ENCODE measurements around the gene OTUD5. TPM values are rescaled to one million over a fixed set of nuclear protein-coding genes. Genes with fewer than 3 reads are reported as not detected.
A peak's percentile ranks its signal among the peaks of the same experiment; 100 is the strongest.

Gene OTUD5
- total and polyA plus RNA-seq, 10 donors, result 29.6 to 65.8 (median 55.1) TPM

DNA sequence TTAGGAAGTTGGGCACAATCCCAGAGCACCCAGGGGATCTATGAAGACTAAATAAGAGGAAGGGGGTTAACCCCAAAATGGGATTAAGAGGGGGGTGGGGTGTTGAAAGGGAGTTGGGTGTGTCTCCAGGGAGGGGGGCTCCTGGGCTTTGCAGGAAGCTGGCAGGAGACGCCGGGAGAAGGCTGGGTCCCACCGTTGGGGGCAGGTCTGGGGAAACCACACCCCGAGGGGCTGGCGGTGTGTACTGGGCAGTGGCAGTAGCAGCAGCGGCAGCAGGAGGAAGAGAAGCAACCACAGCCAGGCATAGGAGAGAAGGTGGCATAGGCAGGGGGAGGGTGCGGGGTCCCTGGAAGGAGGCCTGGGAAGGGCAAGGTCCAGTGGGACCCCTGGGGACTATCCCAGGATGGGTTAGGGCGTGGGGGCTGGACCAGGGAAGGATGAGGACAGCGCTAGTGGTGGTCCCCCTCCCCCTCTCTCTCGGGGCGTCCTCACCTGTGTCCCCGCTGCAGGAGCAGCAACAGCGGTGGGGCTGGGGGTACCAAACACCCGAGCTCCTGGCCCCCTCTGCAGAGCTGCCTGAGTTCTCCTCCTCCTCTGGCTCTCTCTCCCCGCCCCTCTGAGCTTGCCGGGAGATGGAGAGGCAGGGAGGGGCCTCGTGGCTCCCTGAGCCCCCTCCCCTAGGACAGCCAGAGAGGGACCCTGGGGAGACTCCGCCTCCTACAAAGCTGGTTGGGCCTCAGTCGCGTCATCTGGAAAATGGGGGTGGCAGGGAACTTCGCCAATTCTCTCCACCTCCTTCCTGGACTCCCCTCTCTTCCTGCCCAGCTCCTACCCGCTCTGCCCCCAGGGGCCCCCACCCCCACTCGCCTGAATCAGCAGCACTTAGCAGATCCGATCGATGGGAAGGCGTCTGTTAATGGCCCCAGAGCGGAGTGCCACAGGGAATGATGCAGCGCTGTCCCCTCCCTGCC, 14.1 kb upstream of the OTUD5 start, which contains the start of gene KCND1:
Gene KCND1, minus strand, starts transcription at position 596 of the 971 bp plus-strand sequence. CDS start 1,573 bp downstream, outside the sequence.
- H3K4me1 ChIP-seq, result peaks cover 0 to 17% (median 11%) of the 10 kb centered on the region in 6 donors
- 1 to 30% (median 4%) methylated on average over 15 to 28 of the region's 28 CpGs for WGBS, 5 donors
- intact Hi-C loops (cut with DNase I; ENCODE audit: low total_unique reads), result no loop called here

DNA sequence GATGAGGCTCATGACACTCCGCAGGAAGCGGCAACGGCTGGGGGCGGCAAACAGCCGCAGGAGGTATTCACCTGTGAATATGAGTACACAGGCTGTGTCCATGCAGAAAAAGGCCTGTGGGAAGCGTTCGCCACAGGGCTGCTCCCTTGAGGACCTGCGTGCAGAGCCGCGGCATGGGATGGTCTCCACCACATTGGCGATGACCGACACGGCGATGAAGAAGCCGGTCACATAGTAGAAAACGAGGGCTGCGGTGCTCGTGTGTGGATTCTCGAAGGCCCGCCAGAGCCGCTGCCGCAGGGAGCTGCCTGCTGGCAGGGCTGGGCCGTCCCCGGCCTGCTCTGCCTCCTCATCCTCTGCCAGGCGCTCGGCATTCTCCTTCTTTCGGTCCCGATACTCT, 12.1 kb upstream of the OTUD5 start:
- no peaks in the 10 kb centered on the region for H3K9me3 ChIP-seq
- H3K4me1 ChIP-seq, result peaks cover 0 to 17% (median 11%) of the 10 kb centered on the region in 6 donors
- intact Hi-C loops (cut with DNase I; ENCODE audit: low total_unique reads), result no loop called here
- peaks cover 0 to 18% (median 2%) of the 10 kb centered on the region in 6 donors for H3K36me3 ChIP-seq
- no peak overlapping the region for H3K27ac ChIP-seq
- no peak overlapping the region for H3K4me3 ChIP-seq
- 88 to 95% (median 93%) methylated on average over 28 of the region's 28 CpGs for WGBS, 5 donors
- DNase-seq, result no peak
- no peak for TF ChIP-seq POLR2AphosphoS5 (IDR thresholded peaks at IDR 0.05)
- no peak for TF ChIP-seq POLR2A (IDR thresholded peaks at IDR 0.05)
- no peak for TF ChIP-seq CTCF (IDR thresholded peaks at IDR 0.05 in 8 of 11, conservative IDR thresholded peaks at IDR 0.05 in 3 of 11)
- peaks cover 0 to 13% (median 0%) of the 10 kb centered on the region in 7 donors for H3K27me3 ChIP-seq (replicated peaks in 1 of 7)

More for the DNA sequence above, 14.1 kb upstream of the OTUD5 start, which contains the start of gene KCND1:
- Histone ChIP-seq H3K4me3 (peak within 1 kb of the TSS in 6 of 8 donors; percentile 13 to 64 (median 22)), H3K27me3 (replicated peaks in 1 of 7) (peaks cover 0 to 13% (median 0%) of the 10 kb centered on the region in 7 donors), H3K9me3 (no peaks in the 10 kb centered on the region), H3K27ac (peak within 1 kb of the TSS in 5 of 8 donors; percentile 37 to 66 (median 48)), H3K36me3 (peaks cover 0 to 32% (median 17%) of the 10 kb centered on the region in 6 donors)
- peak; percentile 18 to 57 (median 40) for TF ChIP-seq POLR2AphosphoS5 (IDR thresholded peaks at IDR 0.05)
- no peak for TF ChIP-seq CTCF (IDR thresholded peaks at IDR 0.05 in 8 of 11, conservative IDR thresholded peaks at IDR 0.05 in 3 of 11)
- TF ChIP-seq POLR2A (IDR thresholded peaks at IDR 0.05), result no peak
- no peak for DNase-seq

DNA sequence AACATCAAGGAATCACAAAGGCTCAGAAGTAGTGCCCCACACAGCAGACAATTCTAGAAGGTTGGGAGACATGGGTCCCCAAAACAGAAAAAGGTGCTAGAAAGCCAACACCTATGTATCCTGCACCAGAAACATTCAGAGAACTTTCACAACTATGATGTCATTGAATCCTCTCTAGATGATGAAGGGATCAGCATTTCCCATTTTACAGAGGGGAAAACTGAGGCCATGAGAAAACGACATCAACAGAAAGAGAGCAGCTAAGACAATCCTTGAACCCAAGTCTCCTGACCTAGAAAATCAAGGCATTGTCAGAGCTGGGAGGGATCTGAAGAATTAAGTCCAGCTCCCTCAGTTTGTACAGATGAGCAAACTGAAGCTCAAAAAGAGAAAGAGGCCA, 11.0 kb upstream of the OTUD5 start:
- no peaks in the 10 kb centered on the region for H3K9me3 ChIP-seq
- 76 to 94% (median 84%) methylated on average over 1 of the region's 1 CpG for WGBS, 5 donors

More for the DNA sequence above, 11.0 kb upstream of the OTUD5 start:
- Histone ChIP-seq H3K27ac (no peak overlapping the region), H3K4me1 (peaks cover 0 to 21% (median 11%) of the 10 kb centered on the region in 6 donors), H3K27me3 (replicated peaks in 1 of 7) (peaks cover 0 to 13% (median 0%) of the 10 kb centered on the region in 7 donors), H3K36me3 (peaks cover 0 to 7% (median 0%) of the 10 kb centered on the region in 6 donors), H3K4me3 (no peak overlapping the region)
- no peak for TF ChIP-seq POLR2AphosphoS5 (IDR thresholded peaks at IDR 0.05)
- no peak for TF ChIP-seq CTCF (IDR thresholded peaks at IDR 0.05 in 8 of 11, conservative IDR thresholded peaks at IDR 0.05 in 3 of 11)
- no peak for TF ChIP-seq POLR2A (IDR thresholded peaks at IDR 0.05)
- DNase-seq, result no peak
- intact Hi-C loops (cut with DNase I; ENCODE audit: low total_unique reads), result no loop called here
